Epithelial cell of proximal tubule (primary cell): Measurements from ENCODE around the gene MYZAP. TPM values are rescaled to one million over a fixed set of nuclear protein-coding genes. Genes with fewer than 3 reads are reported as not detected.
A peak's percentile ranks its signal among the peaks of the same experiment; 100 is the strongest.

Source experiments
- DNase-seq: peaks from one replicate; pipeline ENCODE4 v3.0.0-alpha.2; 2011; ENCODE audit warnings: low read depth
- H3K4me3 ChIP-seq: 2 replicates; pipeline ENCODE4 v1.5.1; 2011; ENCODE audit warnings: low read depth, mild to moderate bottlenecking, low read length
- total RNA-seq: library from RNA; depleted of rRNA; stranded (reverse); fragments of >200 nt; gene quantifications from 2 replicates; pipeline ENCODE4 v1.2.3, GENCODE V29; 2015
- TF ChIP-seq, protein P1 (sequence below): conservative IDR thresholded peaks from 2 replicates; pipeline ENCODE4 v1.5.1; 2012; ENCODE audit warnings: low read depth, mild to moderate bottlenecking, low read length

The MYZAP gene
- total RNA-seq, 1 donor from 2014 or later, result 0.06 TPM

GRCh38 chr15:57618325-57618724 is 26.6 kb downstream of the MYZAP start:
- DNase-seq, result no peak
- no peak overlapping the region for H3K4me3 ChIP-seq
- TF ChIP-seq, protein P1, sequence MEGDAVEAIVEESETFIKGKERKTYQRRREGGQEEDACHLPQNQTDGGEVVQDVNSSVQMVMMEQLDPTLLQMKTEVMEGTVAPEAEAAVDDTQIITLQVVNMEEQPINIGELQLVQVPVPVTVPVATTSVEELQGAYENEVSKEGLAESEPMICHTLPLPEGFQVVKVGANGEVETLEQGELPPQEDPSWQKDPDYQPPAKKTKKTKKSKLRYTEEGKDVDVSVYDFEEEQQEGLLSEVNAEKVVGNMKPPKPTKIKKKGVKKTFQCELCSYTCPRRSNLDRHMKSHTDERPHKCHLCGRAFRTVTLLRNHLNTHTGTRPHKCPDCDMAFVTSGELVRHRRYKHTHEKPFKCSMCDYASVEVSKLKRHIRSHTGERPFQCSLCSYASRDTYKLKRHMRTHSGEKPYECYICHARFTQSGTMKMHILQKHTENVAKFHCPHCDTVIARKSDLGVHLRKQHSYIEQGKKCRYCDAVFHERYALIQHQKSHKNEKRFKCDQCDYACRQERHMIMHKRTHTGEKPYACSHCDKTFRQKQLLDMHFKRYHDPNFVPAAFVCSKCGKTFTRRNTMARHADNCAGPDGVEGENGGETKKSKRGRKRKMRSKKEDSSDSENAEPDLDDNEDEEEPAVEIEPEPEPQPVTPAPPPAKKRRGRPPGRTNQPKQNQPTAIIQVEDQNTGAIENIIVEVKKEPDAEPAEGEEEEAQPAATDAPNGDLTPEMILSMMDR, result no peak

DNA sequence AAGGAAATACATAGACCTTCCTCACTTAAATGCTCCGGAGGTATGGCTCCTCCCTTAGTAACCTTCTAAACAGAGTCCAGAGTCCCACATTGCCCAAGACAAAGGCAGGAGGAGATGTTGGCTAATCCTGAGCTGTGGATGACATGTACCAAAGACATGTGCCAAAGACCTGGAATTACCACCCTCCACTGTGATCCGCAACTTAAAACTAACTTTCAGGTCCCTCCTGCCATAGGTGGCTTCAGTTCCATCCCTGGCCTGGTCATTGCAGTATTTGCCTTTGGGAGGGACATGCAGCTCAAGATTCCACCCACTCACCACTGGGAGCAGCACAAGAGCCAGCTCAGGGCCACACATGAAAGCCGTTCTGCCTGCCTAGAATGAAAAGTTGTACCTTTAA is 28.0 kb downstream of the MYZAP start:
- no peak overlapping the region for H3K4me3 ChIP-seq
- TF ChIP-seq, protein P1, result peak; percentile 28
- DNase-seq, result no peak

- TF ChIP-seq, protein P1, result no peak
- H3K4me3 ChIP-seq, result no peak overlapping the region
- no peak for DNase-seq
Observed at GRCh38 chr15:57624730-57625129, 33.0 kb downstream of the MYZAP start.

GRCh38 chr15:57625703-57626448 is 34.2 kb downstream of the MYZAP start:
- DNase-seq, result no peak
- no peak overlapping the region for H3K4me3 ChIP-seq
- TF ChIP-seq, protein P1, result no peak

GRCh38 chr15:57626713-57627440 is 35.2 kb downstream of the MYZAP start:
- no peak overlapping the region for H3K4me3 ChIP-seq
- no peak for DNase-seq
- TF ChIP-seq, protein P1, result no peak

DNA sequence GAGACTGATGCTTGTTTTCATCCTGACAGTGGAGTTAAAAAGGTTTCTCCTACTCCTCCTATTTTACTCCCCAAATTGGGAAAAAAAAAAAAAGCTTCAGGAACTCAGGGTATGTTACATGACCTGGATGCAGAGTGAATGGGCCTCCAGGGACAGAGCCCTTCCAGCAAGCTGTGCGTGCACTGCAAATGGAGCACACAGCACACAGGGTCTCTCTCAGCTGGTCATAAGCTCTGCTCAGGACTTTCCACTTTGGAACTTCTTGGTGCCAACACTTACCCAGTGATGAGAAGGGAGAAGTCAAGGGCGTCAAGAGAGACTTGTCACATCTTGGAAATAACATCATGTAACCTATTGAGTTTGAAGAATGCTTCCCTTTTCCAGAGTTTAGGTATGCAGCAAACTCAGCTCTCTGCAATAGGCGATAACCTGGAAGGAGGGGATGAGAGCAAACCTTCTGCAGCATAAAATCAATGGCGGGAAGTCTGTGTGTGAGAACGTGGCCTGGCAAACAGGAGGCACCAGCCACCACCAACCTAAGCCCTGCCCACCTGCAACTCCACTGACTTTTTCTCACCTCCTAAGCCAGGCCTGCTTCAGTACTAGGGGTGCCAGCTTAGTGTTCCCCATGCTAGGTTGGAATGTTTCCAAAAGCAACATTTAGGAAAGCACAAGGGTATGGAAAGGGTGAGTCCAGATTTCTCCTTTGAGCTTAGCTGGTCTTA is 39.8 kb downstream of the MYZAP start:
- TF ChIP-seq, protein P1, result no peak
- no peak for DNase-seq
- no peak overlapping the region for H3K4me3 ChIP-seq
